Lung (tissue), 12 donors: ENCODE data around the gene EML1. TPM values are rescaled to one million over a fixed set of nuclear protein-coding genes. Genes with fewer than 3 reads are reported as not detected.

Experiments
- ATAC-seq: fragments of 200-7000 bp; cut with Tn5 transposase; one replicate; pipeline ENCODE4 v1.9.1; 2020; ENCODE audit warnings: moderate number of reproducible peaks; ENCODE audit not compliant: insufficient read depth, low FRiP score
- DNase-seq, 3 donors: peaks; one replicate each; pipeline ENCODE4 v3.0.0-alpha.2; 2013 to 2017
- H3K27ac ChIP-seq, 2 donors: one replicate each; pipeline ENCODE4 v1.5.1; 2013; ENCODE audit warnings: mild to moderate bottlenecking in 2 of 2, moderate library complexity in 2 of 2, control low read depth in 1 of 2, inconsistent platforms in 1 of 2, low read depth in 1 of 2, low read length in 1 of 2
- H3K27me3 ChIP-seq, 3 donors: one replicate each; pipeline ENCODE4 v1.5.1; 2013; ENCODE audit warnings: low read length in 2 of 3; ENCODE audit not compliant: control insufficient read depth in 3 of 3, insufficient read depth in 3 of 3
- H3K36me3 ChIP-seq, 4 donors: one replicate each; pipeline ENCODE4 v1.5.1; 2013; ENCODE audit warnings: low read length in 4 of 4, mild to moderate bottlenecking in 1 of 4, moderate library complexity in 1 of 4; ENCODE audit not compliant: control insufficient read depth in 4 of 4, insufficient read depth in 4 of 4
- H3K4me1 ChIP-seq, 5 donors: one replicate each; pipeline ENCODE4 v1.5.1; 2013; ENCODE audit warnings: low read length in 5 of 5, mild to moderate bottlenecking in 2 of 5, moderate library complexity in 1 of 5; ENCODE audit not compliant: control insufficient read depth in 5 of 5, insufficient read depth in 5 of 5
- H3K4me3 ChIP-seq: one replicate; pipeline ENCODE4 v1.5.1; 2013; ENCODE audit warnings: mild to moderate bottlenecking, control low read depth, moderate library complexity
- H3K9ac ChIP-seq, 2 donors: one replicate each; pipeline ENCODE4 v1.5.1; 2013; ENCODE audit warnings: low read length in 2 of 2, control low read depth in 1 of 2; ENCODE audit not compliant: insufficient read depth in 1 of 2
- H3K9me3 ChIP-seq, 4 donors: one replicate each; pipeline ENCODE4 v1.5.1; 2013; ENCODE audit warnings: low read length in 3 of 4, mild to moderate bottlenecking in 1 of 4, moderate library complexity in 1 of 4; ENCODE audit not compliant: control insufficient read depth in 4 of 4, insufficient read depth in 3 of 4
- WGBS, 2 donors: extraction: QIAGEN DNeasy Blood & Tissue Kit; methylation state at CpG; one replicate each; pipeline ENCODE4 v1.1.7; 2013; 5-methylcytosine and 5-hydroxymethylcytosine counted together
- polyA plus RNA-seq, 2 donors: library from polyadenylated mRNA; stranded (reverse); fragments of 200-250 nt; gene quantifications; one replicate each; pipeline ENCODE4 v1.2.1, GENCODE V29; 2013
- total RNA-seq, 2 donors: library from RNA; depleted of rRNA in 1 of 2; stranded (reverse); fragments of >200 nt in 1 of 2; gene quantifications; one replicate each; pipeline ENCODE4 v1.2.1, GENCODE V29; 2014 to 2021
- TF ChIP-seq, protein P1 (sequence below): IDR thresholded peaks from 2 replicates; pipeline ENCODE4 v1.5.1; 2012; ENCODE audit warnings: mild to moderate bottlenecking; ENCODE audit errors: control extremely low read depth, extremely low read depth
- donor health status: control.
- donor health status: control.
- donor health status: Bipolar disorder and iron deficiency.
- donor health status: healthy.
- donor health status: DM: yes; HTN: yes; CAD: no.

The EML1 gene
- total and polyA plus RNA-seq, 4 donors: 6.7 to 88.0 (median 22.8) TPM

- DNase-seq: no peak
- ATAC-seq: no peak
- TF ChIP-seq, protein P1, sequence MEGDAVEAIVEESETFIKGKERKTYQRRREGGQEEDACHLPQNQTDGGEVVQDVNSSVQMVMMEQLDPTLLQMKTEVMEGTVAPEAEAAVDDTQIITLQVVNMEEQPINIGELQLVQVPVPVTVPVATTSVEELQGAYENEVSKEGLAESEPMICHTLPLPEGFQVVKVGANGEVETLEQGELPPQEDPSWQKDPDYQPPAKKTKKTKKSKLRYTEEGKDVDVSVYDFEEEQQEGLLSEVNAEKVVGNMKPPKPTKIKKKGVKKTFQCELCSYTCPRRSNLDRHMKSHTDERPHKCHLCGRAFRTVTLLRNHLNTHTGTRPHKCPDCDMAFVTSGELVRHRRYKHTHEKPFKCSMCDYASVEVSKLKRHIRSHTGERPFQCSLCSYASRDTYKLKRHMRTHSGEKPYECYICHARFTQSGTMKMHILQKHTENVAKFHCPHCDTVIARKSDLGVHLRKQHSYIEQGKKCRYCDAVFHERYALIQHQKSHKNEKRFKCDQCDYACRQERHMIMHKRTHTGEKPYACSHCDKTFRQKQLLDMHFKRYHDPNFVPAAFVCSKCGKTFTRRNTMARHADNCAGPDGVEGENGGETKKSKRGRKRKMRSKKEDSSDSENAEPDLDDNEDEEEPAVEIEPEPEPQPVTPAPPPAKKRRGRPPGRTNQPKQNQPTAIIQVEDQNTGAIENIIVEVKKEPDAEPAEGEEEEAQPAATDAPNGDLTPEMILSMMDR: no peak
- no peak overlapping the region for H3K9ac ChIP-seq
- H3K9me3 ChIP-seq: no peaks in the 10 kb centered on the region
- no peak overlapping the region for H3K27ac ChIP-seq
- no peak overlapping the region for H3K4me3 ChIP-seq
- peaks cover 0 to 15% (median 7%) of the 10 kb centered on the region in 5 donors for H3K4me1 ChIP-seq
- H3K27me3 ChIP-seq: no peaks in the 10 kb centered on the region
- no peaks in the 10 kb centered on the region for H3K36me3 ChIP-seq
- WGBS, 2 donors: 91 to 93% methylated on average over 12 of the region's 12 CpGs
Measured at GRCh38 chr14:99805757-99806439, 12.7 kb downstream of the EML1 start.

DNA sequence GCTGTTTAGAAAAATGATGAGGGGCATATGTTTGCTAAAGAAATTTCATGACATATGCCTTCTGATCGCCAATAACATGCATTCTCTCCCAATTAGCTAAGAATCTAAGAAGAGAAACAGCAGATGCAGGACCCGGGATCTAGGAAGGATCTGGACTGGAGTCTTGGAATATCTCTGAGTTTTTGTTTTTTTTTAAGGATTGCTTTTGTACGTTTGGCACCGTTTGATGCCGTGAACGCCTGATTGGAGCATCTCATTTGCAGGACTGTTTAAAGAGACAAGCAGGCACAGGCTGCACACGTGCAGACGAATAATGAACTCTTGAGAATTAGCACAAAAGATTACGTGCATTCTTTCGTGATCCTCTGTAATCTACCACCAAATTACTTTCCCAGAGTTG, 13.6 kb downstream of the EML1 start:
- H3K27ac ChIP-seq: no peak overlapping the region
- H3K4me1 ChIP-seq: peaks cover 0 to 15% (median 7%) of the 10 kb centered on the region in 5 donors
- DNase-seq: no peak
- TF ChIP-seq, protein P1: no peak
- WGBS, 2 donors: 84 to 86% methylated on average over 10 of the region's 10 CpGs
- no peaks in the 10 kb centered on the region for H3K36me3 ChIP-seq
- H3K9me3 ChIP-seq: no peaks in the 10 kb centered on the region
- H3K9ac ChIP-seq: no peak overlapping the region
- no peak for ATAC-seq
- H3K4me3 ChIP-seq: no peak overlapping the region
- no peaks in the 10 kb centered on the region for H3K27me3 ChIP-seq

DNA sequence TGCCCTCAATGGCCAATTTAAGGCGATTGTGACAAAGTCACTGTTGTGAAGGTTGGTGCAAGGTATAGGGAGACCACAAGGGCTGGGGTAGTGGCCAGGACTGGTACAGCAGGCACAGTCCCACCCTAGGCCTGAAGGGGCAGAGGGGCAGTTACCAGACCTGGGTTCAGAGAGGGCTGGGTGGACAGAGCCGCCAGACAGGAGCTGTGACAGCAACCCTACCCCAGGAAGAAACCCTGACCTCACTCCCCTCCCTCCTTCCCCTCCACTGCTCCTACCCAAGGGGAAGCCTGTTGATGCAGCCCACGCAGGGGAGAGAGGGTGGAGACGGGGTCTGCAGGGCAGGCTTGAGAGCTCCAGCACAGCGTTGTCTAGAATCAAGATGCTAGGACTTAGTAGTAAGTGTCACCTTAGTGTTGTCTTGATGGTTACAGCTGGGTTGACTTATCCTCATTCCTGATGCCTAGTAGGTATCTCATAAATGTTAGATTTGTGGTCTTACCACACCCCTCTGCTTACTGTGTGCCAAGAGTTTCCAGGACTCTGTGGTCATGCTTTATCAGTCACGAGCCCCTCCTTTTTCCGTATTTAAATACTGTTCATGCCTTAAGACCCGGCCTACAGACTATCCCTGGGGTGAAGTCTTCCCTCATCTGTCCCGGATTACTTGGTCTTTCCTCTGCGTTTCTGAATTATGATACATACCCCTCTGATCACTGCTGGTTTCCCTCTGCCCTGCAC, 14.4 kb downstream of the EML1 start:
- Histone ChIP-seq H3K9ac (no peak overlapping the region), H3K4me3 (no peak overlapping the region), H3K27ac (peak overlapping the region in 1 of 2 donors; percentile 54), H3K4me1 (peaks cover 0 to 15% (median 7%) of the 10 kb centered on the region in 5 donors), H3K36me3 (no peaks in the 10 kb centered on the region), H3K9me3 (no peaks in the 10 kb centered on the region), H3K27me3 (no peaks in the 10 kb centered on the region)
- TF ChIP-seq, protein P1: no peak
- DNase-seq: no peak
- ATAC-seq: no peak
- 79 to 93% methylated on average over 10 of the region's 10 CpGs for WGBS, 2 donors
